H1 (cell line): ENCODE results near the gene ZMYND10. TPM values are rescaled to one million over a fixed set of nuclear protein-coding genes. Genes with fewer than 3 reads are reported as not detected.

Experiments
- ASH2L ChIP-seq: fragments of 200-600, 300-600 bp; sonication (generic); IDR thresholded peaks from one replicate; pipeline ENCODE4 v1.7.1; 2017; ENCODE audit warnings: low read length
- ATF2 ChIP-seq: IDR thresholded peaks from 2 replicates; pipeline ENCODE4 v1.6.1; 2012; ENCODE audit warnings: low read length, inconsistent platforms
- BACH1 ChIP-seq: IDR thresholded peaks from 2 replicates; pipeline ENCODE4 v1.6.1; 2012; ENCODE audit warnings: low read length, improper control_type of control experiment
- BRCA1 ChIP-seq: IDR thresholded peaks from 2 replicates; pipeline ENCODE4 v1.6.1; 2012; ENCODE audit warnings: low read depth, low read length, improper control_type of control experiment
- CEBPB ChIP-seq: IDR thresholded peaks from 2 replicates; pipeline ENCODE4 v1.6.1; 2012; ENCODE audit warnings: low read depth, low read length
- CTCF ChIP-seq, 3 experiments: IDR thresholded peaks; 1 replicate in 2 of 3; 2 replicates in 1 of 3; pipeline versions ENCODE4 v1.5.1 to v1.6.1; 2011; ENCODE audit warnings: low read length in 3 of 3, mild to moderate bottlenecking in 3 of 3, inconsistent platforms in 2 of 3, low read depth in 1 of 3, moderate library complexity in 1 of 3; ENCODE audit not compliant: insufficient read depth in 1 of 3; ENCODE audit errors: control extremely low read depth in 1 of 3
- EGR1 ChIP-seq: IDR thresholded peaks from 2 replicates; pipeline ENCODE4 v1.6.1; 2011; ENCODE audit warnings: low read depth, low read length, borderline replicate concordance
- EP300 ChIP-seq, 2 experiments: IDR thresholded peaks; 1 replicate in 1 of 2; 2 replicates in 1 of 2; pipeline ENCODE4 v1.6.1; 2011 to 2012; ENCODE audit warnings: low read depth in 2 of 2, low read length in 2 of 2, mild to moderate bottlenecking in 2 of 2, borderline replicate concordance in 1 of 2, inconsistent platforms in 1 of 2, moderate library complexity in 1 of 2
- FOSL1 ChIP-seq: IDR thresholded peaks from 2 replicates; pipeline ENCODE4 v1.6.1; 2011; ENCODE audit warnings: mild to moderate bottlenecking, low read depth, low read length, moderate library complexity; ENCODE audit not compliant: insufficient read depth
- GTF2F1 ChIP-seq: IDR thresholded peaks from 2 replicates; pipeline ENCODE4 v1.6.1; 2012; ENCODE audit warnings: low read depth, low read length, improper control_type of control experiment, borderline replicate concordance
- HDAC2 ChIP-seq, 2 experiments: fragments of 300-600 bp in 1 of 2; sonication (generic) in 1 of 2; IDR thresholded peaks; 2 replicates each; pipeline ENCODE4 v1.6.1; 2011 to 2012; ENCODE audit warnings: low read depth in 2 of 2, low read length in 2 of 2, mild to moderate bottlenecking in 2 of 2, moderate library complexity in 2 of 2, borderline replicate concordance in 1 of 2, inconsistent platforms in 1 of 2
- KDM4A ChIP-seq: IDR thresholded peaks from one replicate; pipeline ENCODE4 v1.7.1; 2012; ENCODE audit warnings: low read depth, mild to moderate bottlenecking, moderate library complexity, low read length, inconsistent platforms; ENCODE audit not compliant: severe bottlenecking
- POLR2A ChIP-seq, 2 experiments: IDR thresholded peaks; 1 replicate in 1 of 2; 2 replicates in 1 of 2; pipeline ENCODE4 v1.6.1; 2011; ENCODE audit warnings: low read depth in 2 of 2, low read length in 2 of 2, mild to moderate bottlenecking in 2 of 2; ENCODE audit errors: control extremely low read depth in 1 of 2
- POU5F1 ChIP-seq: IDR thresholded peaks from 2 replicates; pipeline ENCODE4 v1.6.1; 2011; ENCODE audit warnings: low read depth, mild to moderate bottlenecking, low read length, moderate library complexity
- RNF2 ChIP-seq: fragments of 200-900, 300-1000 bp; sonication (generic); IDR thresholded peaks from 2 replicates; pipeline ENCODE4 v1.7.1; 2016; ENCODE audit warnings: borderline replicate concordance, low read depth, mild to moderate bottlenecking, antibody characterized with exemption, low read length; ENCODE audit not compliant: poor library complexity, severe bottlenecking; ENCODE audit errors: missing control alignments
- SIN3A ChIP-seq, 2 experiments: IDR thresholded peaks in 1 of 2; conservative IDR thresholded peaks in 1 of 2; 2 replicates each; pipeline ENCODE4 v1.6.1; 2011 to 2012; ENCODE audit warnings: low read length in 2 of 2, improper control_type of control experiment in 1 of 2, low read depth in 1 of 2, mild to moderate bottlenecking in 1 of 2
- SUZ12 ChIP-seq: fragments of 200-600 bp; sonication (generic); IDR thresholded peaks from 2 replicates; pipeline ENCODE4 v1.6.1; 2012; ENCODE audit warnings: mild to moderate bottlenecking, inconsistent platforms, low read length, moderate library complexity, mixed read lengths
- polyA plus RNA-seq, 7 experiments: library from polyadenylated mRNA; depleted of rRNA in 3 of 7; stranded (reverse) in 5 of 7; unstranded in 2 of 7; fragments of >200 nt in 5 of 7; fragments of 200-250 nt in 2 of 7; gene quantifications; 1 replicate in 5 of 7; 2 replicates in 1 of 7; 4 replicates in 1 of 7; pipeline versions ENCODE4 v1.2.1 to v1.2.3, GENCODE V29; 2011 to 2013; ENCODE audit warnings: missing spikeins in 2 of 7, mixed read lengths in 2 of 7
- total RNA-seq: library from RNA; stranded (reverse); fragmentation: NEBNext Ultra II Directional; extraction: Animal tissue kit (Norgen Biotek cat#: 25700); gene quantifications from 2 replicates; pipeline ENCODE4 v1.2.1, GENCODE V29; 2021
- TF ChIP-seq, protein P1 (sequence below): IDR thresholded peaks from 2 replicates; pipeline ENCODE4 v1.6.1; 2012; ENCODE audit warnings: inconsistent platforms

Gene ZMYND10
- total and polyA plus RNA-seq, 2 of the 8 experiments (the other 6 are each of a cell fraction or from before 2014, with no cell fraction given) = 0.56 to 0.79 TPM

DNA sequence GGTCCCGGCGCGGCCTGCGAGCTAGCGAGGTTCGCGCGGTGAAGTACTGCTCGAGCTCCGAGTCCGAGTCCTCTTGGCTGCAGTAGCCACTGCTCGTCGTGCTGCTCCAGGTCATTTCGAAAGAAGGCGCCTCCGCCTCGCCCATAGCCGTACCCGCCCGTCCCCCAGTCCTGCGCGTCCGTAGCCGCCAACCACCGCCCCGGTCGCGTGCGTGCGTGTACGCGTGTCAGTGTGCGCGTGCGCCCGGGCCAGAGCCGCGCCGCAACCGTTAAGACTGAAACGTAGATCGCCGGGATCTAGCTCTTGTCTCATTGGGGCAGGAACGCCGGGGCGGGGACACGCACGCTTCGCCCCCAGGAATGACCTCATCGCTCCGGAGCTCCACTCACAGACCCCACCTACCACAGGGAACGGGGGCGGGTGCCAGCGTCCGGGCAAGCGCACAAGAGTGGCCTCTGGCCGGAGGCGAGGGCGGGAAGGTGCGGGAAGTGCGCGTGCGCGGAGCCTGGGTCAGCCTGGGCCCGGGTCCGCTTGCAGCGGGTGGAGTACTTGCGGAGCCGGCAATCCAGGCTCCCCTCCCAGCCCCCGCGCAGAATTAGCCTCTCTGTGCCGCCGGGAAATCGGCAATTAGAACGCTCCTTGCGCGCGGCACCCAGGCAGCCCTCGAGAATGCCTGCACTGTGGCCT, 8.2 kb downstream of the ZMYND10 start (continued):
- 0 out of 4 replicates have a peak, but pooled peaks of 1 of the 2 experiments have one; percentile 51 for TF ChIP-seq SIN3A (conservative IDR thresholded peaks at IDR 0.05 in 1 of 2, IDR thresholded peaks at IDR 0.05 in 1 of 2; ENCODE audit: low read depth in 1 of 2, low read length in 2 of 2)
- TF ChIP-seq EGR1 = peak; percentile 75; the same call in 1 of the 2 replicates
- 0 out of 2 replicates have a peak, but pooled peaks have one; percentile 19 for TF ChIP-seq GTF2F1
- TF ChIP-seq SUZ12 = peak; percentile 36; the same call in 1 of the 2 replicates
- TF ChIP-seq CTCF (IDR thresholded peaks at IDR 0.05; ENCODE audit: control extremely low read depth in 1 of 3, insufficient read depth in 1 of 3, low read depth in 1 of 3, low read length in 3 of 3) = no peak
- 0 out of 4 replicates have a peak, but pooled peaks of 1 of the 2 experiments have one; percentile 90 for TF ChIP-seq HDAC2 (IDR thresholded peaks at IDR 0.05; ENCODE audit: borderline replicate concordance in 1 of 2, low read depth in 2 of 2, low read length in 2 of 2)
- no peak for TF ChIP-seq BRCA1
- TF ChIP-seq BACH1 = peak; percentile 70
- TF ChIP-seq, protein P1, sequence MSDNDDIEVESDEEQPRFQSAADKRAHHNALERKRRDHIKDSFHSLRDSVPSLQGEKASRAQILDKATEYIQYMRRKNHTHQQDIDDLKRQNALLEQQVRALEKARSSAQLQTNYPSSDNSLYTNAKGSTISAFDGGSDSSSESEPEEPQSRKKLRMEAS = peak; percentile 77
- TF ChIP-seq POU5F1 = no peak
- peak; percentile 94 for TF ChIP-seq ATF2
- TF ChIP-seq FOSL1 = no peak
- TF ChIP-seq EP300 (IDR thresholded peaks at IDR 0.05; ENCODE audit: borderline replicate concordance in 1 of 2, low read depth in 2 of 2, low read length in 2 of 2) = no peak
- TF ChIP-seq ASH2L = peak; percentile 83
- peak; percentile 87 for TF ChIP-seq KDM4A
- TF ChIP-seq POLR2A (IDR thresholded peaks at IDR 0.05; ENCODE audit: control extremely low read depth in 1 of 2, low read depth in 2 of 2, low read length in 2 of 2) = peak in 1 of 2 experiments; percentile 54; a peak in 2 of 3 replicates
- peak; percentile 19 for TF ChIP-seq RNF2
- no peak for TF ChIP-seq CEBPB
